ENCODE results near the gene ZNF140.

GRCh38 chr12:133130038-133130807, 49.5 kb downstream of the ZNF140 start, which contains the start of the genes ZNF10 and ZNF891:
- TF ChIP-seq CTCF (optimal IDR thresholded peaks at IDR 0.05 in 1 of 3, IDR thresholded peaks at IDR 0.05 in 1 of 3, conservative IDR thresholded peaks at IDR 0.05 in 1 of 3; ENCODE audit: extremely low read depth in 1 of 3, insufficient read depth in 2 of 3, low read length in 3 of 3) (peak in 1 of 3 experiments; percentile 35), EZH2 (IDR thresholded peaks at IDR 0.05; ENCODE audit: low read length) (no peak)
